BLaER1 treated with 17β-estradiol and CSF1 and Interleukin-3, amounts not matched to agents 10 nM and 100 nM (cell line): ENCODE data around the gene DCAF4.
"Not testable (repeated sequence)": the region's sequence is repeated elsewhere in the genome, so short reads cannot be mapped to it uniquely, and the experiment has no call there.

Experiments
- H3K27ac ChIP-seq, 11 experiments: shearing (Covaris generic); formaldehyde crosslinking; 2 replicates each; pipeline ENCODE4 v1.8.1; 2022
- H3K27me3 ChIP-seq, 11 experiments: shearing (Covaris generic); formaldehyde crosslinking; 2 replicates each; pipeline ENCODE4 v1.8.1; 2022
- H3K36me3 ChIP-seq, 11 experiments: shearing (Covaris generic); formaldehyde crosslinking; 2 replicates each; pipeline ENCODE4 v1.8.1; 2022
- H3K4me1 ChIP-seq, 10 experiments: shearing (Covaris generic); formaldehyde crosslinking; 2 replicates each; pipeline ENCODE4 v1.8.1; 2022
- H3K4me2 ChIP-seq, 11 experiments: shearing (Covaris generic); formaldehyde crosslinking; 2 replicates each; pipeline ENCODE4 v1.8.1; 2022
- H3K4me3 ChIP-seq, 10 experiments: shearing (Covaris generic); formaldehyde crosslinking; 2 replicates each; pipeline ENCODE4 v1.8.1; 2022
- H3K9ac ChIP-seq, 11 experiments: shearing (Covaris generic); formaldehyde crosslinking; 2 replicates each; pipeline ENCODE4 v1.8.1; 2022
- H3K9me3 ChIP-seq, 11 experiments: shearing (Covaris generic); formaldehyde crosslinking; replicated peaks in 1 of 11; 2 replicates each; pipeline ENCODE4 v1.8.1; 2022
- H4K20me1 ChIP-seq, 11 experiments: shearing (Covaris generic); formaldehyde crosslinking; 2 replicates each; pipeline ENCODE4 v1.8.1; 2022
- Cebpa-rat ChIP-seq, 11 experiments: shearing (Covaris generic); IDR thresholded peaks; 2 replicates each; pipeline ENCODE4 v1.8.1; 2022

DCAF4 gene

DNA sequence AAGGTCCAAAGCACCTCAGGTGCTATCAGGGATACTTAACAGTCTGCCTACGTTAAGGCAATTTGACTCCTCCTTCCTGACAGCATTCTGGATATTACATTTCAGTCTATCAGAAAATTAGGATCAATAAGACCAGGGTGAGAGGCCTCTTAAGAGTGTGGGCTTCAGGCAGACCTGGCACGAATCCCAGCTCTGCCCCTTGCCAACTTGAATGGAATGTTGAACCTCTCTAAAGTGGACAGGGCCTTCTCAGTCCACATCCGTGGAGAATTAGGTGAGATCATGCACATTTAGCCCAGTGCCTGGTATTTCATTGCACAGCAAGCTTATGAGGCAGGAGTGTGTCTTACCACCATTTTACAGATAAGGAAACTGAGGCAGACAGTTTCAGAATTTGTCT lies 25.9 kb downstream of the DCAF4 start:
- Histone ChIP-seq H3K27ac (no peak overlapping the region), H3K4me1 (peaks cover 0 to 5% (median 0%) of the 10 kb centered on the region in 10 experiments; a peak in 2 of 20 replicates), H3K9ac (no peak overlapping the region), H3K4me3 (no peak overlapping the region), H3K36me3 (peaks cover 45 to 97% (median 78%) of the 10 kb centered on the region in 11 experiments), H4K20me1 (peaks cover 0 to 5% (median 0%) of the 10 kb centered on the region in 11 experiments; a peak in 1 of 22 replicates), H3K27me3 (no peaks in the 10 kb centered on the region), H3K9me3 (no peaks in the 10 kb centered on the region), H3K4me2 (no peak overlapping the region)
- no peak for TF ChIP-seq Cebpa-rat (IDR thresholded peaks at IDR 0.05)

DNA sequence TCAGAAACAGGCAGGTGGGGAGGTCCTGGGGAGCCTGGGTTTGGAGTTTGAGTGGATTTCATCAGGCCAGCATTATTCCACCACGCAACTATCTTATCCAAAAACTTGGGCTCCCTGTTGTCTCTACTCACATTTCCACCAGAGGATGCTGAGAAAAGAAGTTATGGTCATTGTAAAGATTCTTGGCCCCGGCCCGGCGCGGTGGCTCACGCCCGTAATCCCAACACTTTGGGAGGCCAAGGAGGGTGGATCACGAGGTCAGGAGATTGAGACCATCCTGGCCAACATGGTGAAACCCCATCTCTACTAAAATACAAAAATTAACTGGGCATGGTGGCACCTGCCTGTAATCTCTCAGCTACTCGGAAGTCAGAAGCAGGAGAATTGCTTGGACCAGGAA lies 30.5 kb downstream of the DCAF4 start:
- not testable (repeated sequence) for H3K27me3 ChIP-seq, H3K9me3 ChIP-seq, H4K20me1 ChIP-seq, H3K4me3 ChIP-seq, H3K4me1 ChIP-seq, H3K4me2 ChIP-seq, H3K27ac ChIP-seq, H3K9ac ChIP-seq
- peaks cover 80 to 97% (median 95%) of the 10 kb centered on the region in 11 experiments for H3K36me3 ChIP-seq

DNA sequence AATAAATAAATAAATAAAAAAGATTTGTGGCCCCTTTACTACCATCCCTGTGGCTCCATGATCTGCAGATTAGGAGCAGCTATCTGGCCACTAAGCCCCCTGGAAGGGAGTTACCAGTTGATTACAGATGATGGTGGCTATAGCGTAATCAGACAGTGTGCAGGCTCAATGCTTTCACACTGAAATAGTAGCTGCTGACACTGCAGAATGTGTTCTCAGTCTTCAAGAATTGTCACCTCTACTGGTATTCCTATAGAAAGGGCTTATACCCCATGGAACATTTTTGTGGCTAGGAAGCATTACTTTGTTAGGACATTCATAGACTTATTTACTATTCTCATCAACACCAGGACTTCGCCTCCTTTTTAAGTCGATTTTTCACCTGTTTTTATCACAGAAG lies 30.9 kb downstream of the DCAF4 start:
- Histone ChIP-seq H3K4me3 (no peak overlapping the region), H3K36me3 (peaks cover 80 to 97% (median 95%) of the 10 kb centered on the region in 11 experiments), H3K4me1 (no peaks in the 10 kb centered on the region), H3K9me3 (no peaks in the 10 kb centered on the region), H3K27me3 (no peaks in the 10 kb centered on the region), H3K9ac (no peak overlapping the region), H3K4me2 (no peak overlapping the region), H4K20me1 (peaks cover 0 to 9% (median 0%) of the 10 kb centered on the region in 11 experiments; a peak in 2 of 22 replicates), H3K27ac (no peak overlapping the region)
- TF ChIP-seq Cebpa-rat (IDR thresholded peaks at IDR 0.05): no peak

DNA sequence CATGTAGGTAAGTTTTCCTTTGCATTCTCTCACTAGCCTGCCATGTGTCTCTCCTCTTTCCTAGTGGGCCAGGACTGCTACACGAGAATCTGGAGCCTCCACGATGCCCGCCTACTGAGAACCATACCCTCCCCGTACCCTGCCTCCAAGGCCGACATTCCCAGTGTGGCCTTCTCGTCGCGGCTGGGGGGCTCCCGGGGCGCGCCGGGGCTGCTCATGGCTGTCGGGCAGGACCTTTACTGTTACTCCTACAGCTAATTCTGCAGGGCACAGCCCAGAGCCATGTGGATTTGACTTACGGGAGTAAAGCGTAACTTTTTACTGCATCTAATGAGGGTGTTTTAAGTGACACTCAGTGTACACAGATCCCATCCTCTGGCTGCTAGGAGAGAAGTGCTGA lies 32.3 kb downstream of the DCAF4 start:
- Histone ChIP-seq H3K36me3 (peaks cover 77 to 100% (median 88%) of the 10 kb centered on the region in 11 experiments), H3K4me3 (no peak overlapping the region), H3K9me3 (no peaks in the 10 kb centered on the region), H3K4me1 (no peaks in the 10 kb centered on the region), H3K27me3 (no peaks in the 10 kb centered on the region), H3K9ac (no peak overlapping the region), H3K4me2 (no peak overlapping the region), H4K20me1 (peaks cover 0 to 9% (median 0%) of the 10 kb centered on the region in 11 experiments; a peak in 2 of 22 replicates), H3K27ac (no peak overlapping the region)
- TF ChIP-seq Cebpa-rat (IDR thresholded peaks at IDR 0.05): no peak

DNA sequence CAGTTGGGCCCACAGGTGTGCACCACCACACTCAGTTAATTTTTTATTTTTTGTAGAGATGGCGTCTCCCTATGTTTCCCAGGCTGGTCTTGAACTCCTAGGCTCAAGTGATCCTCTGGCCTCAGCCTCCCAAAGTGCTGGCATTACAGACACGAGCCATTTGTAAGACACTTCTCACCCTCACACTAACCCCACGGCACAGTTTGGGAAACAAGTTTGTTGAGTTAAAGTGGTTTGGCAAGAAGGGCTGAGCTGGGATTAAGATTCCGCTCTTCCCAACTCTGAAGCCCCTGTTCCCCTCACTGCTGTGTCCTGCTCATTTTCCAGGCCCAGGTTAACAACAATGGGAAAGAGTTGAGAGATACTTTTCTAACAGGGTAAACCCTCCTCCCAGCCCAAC lies 34.8 kb downstream of the DCAF4 start:
- H3K4me2 ChIP-seq, H4K20me1 ChIP-seq, H3K9ac ChIP-seq, H3K9me3 ChIP-seq, H3K4me3 ChIP-seq, H3K27me3 ChIP-seq, H3K27ac ChIP-seq: not testable (repeated sequence)
- Histone ChIP-seq H3K4me1 (peaks cover 0 to 18% (median 14%) of the 10 kb centered on the region in 10 experiments; a peak in 16 of 20 replicates), H3K36me3 (peaks cover 56 to 79% (median 70%) of the 10 kb centered on the region in 11 experiments)

DNA sequence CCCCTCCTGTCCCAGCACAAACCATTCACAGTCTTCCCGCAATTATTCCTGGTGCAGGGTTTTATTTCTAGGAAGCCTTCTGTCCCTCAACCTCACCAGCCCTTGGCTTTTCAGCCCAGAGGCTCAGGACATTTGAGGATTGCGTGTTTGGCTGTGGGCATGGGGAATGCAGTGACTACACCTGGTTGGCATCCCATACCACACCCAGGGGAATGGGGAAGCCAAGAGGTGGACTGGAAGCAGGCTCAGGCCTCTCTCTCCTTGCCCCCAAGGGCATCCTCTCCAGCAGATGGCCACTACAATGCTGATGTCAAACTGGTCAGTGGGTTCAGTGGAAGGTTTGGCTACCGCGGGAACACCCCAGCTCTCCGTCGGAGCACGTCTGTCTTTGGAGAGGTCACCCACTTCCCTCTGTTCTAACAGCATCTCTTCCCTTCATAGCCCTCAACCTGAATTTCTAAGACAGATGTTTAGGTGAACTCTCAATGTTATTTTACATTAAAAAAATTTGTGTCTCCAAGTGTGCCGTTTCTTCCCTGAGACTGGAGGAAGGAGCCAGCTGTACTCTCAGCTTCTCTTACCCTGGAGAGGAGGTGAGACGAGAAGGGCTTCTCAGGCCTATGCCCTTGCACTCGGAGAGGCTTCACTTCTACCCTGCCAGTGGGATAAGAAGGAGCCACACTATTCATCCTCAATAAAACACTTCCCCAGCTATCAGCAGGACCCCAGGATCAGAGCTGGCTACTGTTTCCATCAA lies 35.5 kb downstream of the DCAF4 start:
- H3K27ac ChIP-seq: no peak overlapping the region
- peaks cover 49 to 78% (median 63%) of the 10 kb centered on the region in 11 experiments for H3K36me3 ChIP-seq
- peaks cover 0 to 19% (median 14%) of the 10 kb centered on the region in 10 experiments; a peak in 16 of 20 replicates for H3K4me1 ChIP-seq
- no peaks in the 10 kb centered on the region for H3K27me3 ChIP-seq
- no peak overlapping the region for H3K9ac ChIP-seq
- no peak for TF ChIP-seq Cebpa-rat (IDR thresholded peaks at IDR 0.05)
- no peaks in the 10 kb centered on the region for H3K9me3 ChIP-seq
- H4K20me1 ChIP-seq: peaks cover 0 to 9% (median 0%) of the 10 kb centered on the region in 11 experiments; a peak in 2 of 22 replicates
- no peak overlapping the region for H3K4me2 ChIP-seq
- no peak overlapping the region for H3K4me3 ChIP-seq

DNA sequence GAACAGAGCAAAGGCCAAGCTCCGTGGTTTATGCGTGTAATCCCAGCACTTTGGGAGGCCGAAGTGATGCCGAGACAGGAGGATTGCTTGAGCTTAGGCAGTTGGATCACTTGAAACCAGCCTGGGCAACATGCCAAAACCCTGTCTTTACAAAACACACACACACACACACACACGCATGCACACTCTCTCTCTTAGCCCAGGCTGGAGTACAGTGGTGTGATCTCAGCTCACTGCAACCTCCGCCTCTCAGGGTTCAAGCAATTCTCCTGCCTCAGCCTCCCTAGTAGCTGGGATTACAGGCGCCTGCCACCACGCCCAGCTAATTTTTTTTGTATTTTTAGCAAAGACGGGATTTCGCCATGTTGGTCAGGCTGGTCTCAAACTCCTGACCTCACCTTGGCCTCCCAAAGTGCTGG lies 36.1 kb downstream of the DCAF4 start:
- H3K4me3 ChIP-seq, H3K9ac ChIP-seq, H3K4me2 ChIP-seq, H4K20me1 ChIP-seq, H3K9me3 ChIP-seq, H3K27ac ChIP-seq, H3K27me3 ChIP-seq: not testable (repeated sequence)
- peaks cover 50 to 78% (median 60%) of the 10 kb centered on the region in 11 experiments for H3K36me3 ChIP-seq
- peaks cover 0 to 19% (median 14%) of the 10 kb centered on the region in 10 experiments; a peak in 16 of 20 replicates for H3K4me1 ChIP-seq

DNA sequence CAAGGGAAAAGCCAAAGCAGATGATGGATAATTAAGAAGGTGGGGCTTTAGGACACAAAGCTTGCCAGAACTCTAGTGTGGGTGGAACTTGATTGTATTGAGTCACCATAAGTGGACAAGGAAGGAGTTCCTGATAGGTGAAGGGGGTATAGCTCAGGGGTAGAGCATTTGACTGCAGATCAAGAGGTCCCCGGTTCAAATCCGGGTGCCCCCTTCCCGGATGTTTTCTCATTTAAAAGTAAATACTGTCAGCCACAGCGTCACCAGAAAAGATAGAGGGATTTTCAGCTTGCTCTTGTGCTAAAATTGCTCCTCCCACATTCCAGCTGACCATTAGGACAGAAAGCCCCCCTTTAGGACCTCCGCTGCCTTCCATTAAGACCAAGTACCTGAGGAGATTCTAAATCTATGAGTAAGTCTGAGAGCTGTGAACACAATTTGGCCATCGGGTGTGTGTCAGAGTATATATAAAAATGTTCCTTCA lies 36.6 kb downstream of the DCAF4 start:
- H3K4me3 ChIP-seq: no peak overlapping the region
- no peak overlapping the region for H3K27ac ChIP-seq
- no peak overlapping the region for H3K9ac ChIP-seq
- H4K20me1 ChIP-seq: peaks cover 0 to 9% (median 0%) of the 10 kb centered on the region in 11 experiments; a peak in 2 of 22 replicates
- no peak for TF ChIP-seq Cebpa-rat (IDR thresholded peaks at IDR 0.05)
- H3K4me2 ChIP-seq: no peak overlapping the region
- H3K36me3 ChIP-seq: peaks cover 46 to 78% (median 57%) of the 10 kb centered on the region in 11 experiments
- no peaks in the 10 kb centered on the region for H3K27me3 ChIP-seq
- no peaks in the 10 kb centered on the region for H3K9me3 ChIP-seq
- peaks cover 0 to 19% (median 14%) of the 10 kb centered on the region in 10 experiments; a peak in 16 of 20 replicates for H3K4me1 ChIP-seq

DNA sequence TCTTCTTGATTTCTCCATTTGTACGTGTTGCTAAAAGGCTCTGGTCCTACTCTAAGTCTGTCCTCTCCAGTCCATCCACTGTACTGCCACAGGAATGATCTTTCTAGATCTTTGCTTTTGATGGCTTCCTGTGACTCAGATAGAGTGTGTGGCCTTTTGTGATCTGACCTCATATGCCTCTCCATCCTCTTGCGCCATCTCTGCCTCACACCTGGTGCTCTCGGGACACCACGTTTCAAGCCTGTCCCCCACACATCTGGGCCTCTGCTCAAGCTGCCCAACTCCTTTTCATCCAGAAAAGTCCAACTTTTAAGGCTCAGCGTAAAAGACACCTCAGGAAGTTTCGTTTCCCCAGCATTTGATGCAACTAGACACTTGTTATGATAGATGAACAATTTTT lies 39.0 kb downstream of the DCAF4 start:
- peaks cover 43 to 77% (median 54%) of the 10 kb centered on the region in 11 experiments for H3K36me3 ChIP-seq
- peak in 2 of 11 experiments; percentile 38 to 46; a peak in 3 of 22 replicates for TF ChIP-seq Cebpa-rat (IDR thresholded peaks at IDR 0.05)
- no peaks in the 10 kb centered on the region for H3K9me3 ChIP-seq
- H3K4me2 ChIP-seq: peak overlapping the region in 8 of 11 experiments; percentile 6 to 61 (median 30); a peak in 12 of 22 replicates
- peaks cover 0 to 19% (median 14%) of the 10 kb centered on the region in 10 experiments; a peak in 16 of 20 replicates for H3K4me1 ChIP-seq
- no peaks in the 10 kb centered on the region for H4K20me1 ChIP-seq
- no peak overlapping the region for H3K4me3 ChIP-seq
- H3K27ac ChIP-seq: peak overlapping the region in 7 of 11 experiments; percentile 23 to 60 (median 41); a peak in 10 of 22 replicates
- no peaks in the 10 kb centered on the region for H3K27me3 ChIP-seq
- no peak overlapping the region for H3K9ac ChIP-seq
